GM18907 (cell line): ENCODE data around the gene INPP1.

Experiments used
- ATAC-seq: cut with Tn5 transposase; IDR thresholded peaks from one replicate; pipeline ENCODE4 v1.9.1; 2021; ENCODE audit warnings: mild to moderate bottlenecking, moderate library complexity; ENCODE audit not compliant: unreplicated experiment

Gene INPP1

GRCh38 chr2:190407662-190408537 lies 64.5 kb downstream of the INPP1 start, which contains the start of gene MFSD6:
MFSD6 (plus strand) TSS chr2:190408355; CDS start chr2:190436030, 27,675 bp downstream.
- ATAC-seq, result peak; percentile 65

- ATAC-seq, result peak; percentile 78
These were observed 65.3 kb downstream of the INPP1 start for GRCh38 chr2:190408538-190409271.

- ATAC-seq, result no peak
These were observed 66.2 kb downstream of the INPP1 start for GRCh38 chr2:190409616-190410015.

- ATAC-seq, result no peak
These were observed 66.8 kb downstream of the INPP1 start for GRCh38 chr2:190410166-190410565.

GRCh38 chr2:190412966-190413365 lies 69.6 kb downstream of the INPP1 start:
- no peak for ATAC-seq

- no peak for ATAC-seq
These were observed 70.0 kb downstream of the INPP1 start for GRCh38 chr2:190413421-190413820.

GRCh38 chr2:190415251-190415650 lies 71.9 kb downstream of the INPP1 start:
- no peak for ATAC-seq

GRCh38 chr2:190415794-190416775 lies 72.7 kb downstream of the INPP1 start:
- no peak for ATAC-seq

GRCh38 chr2:190417045-190417842 lies 73.9 kb downstream of the INPP1 start:
- no peak for ATAC-seq

- ATAC-seq, result no peak
These were observed 75.3 kb downstream of the INPP1 start for GRCh38 chr2:190418727-190419126.

GRCh38 chr2:190420801-190421200 lies 77.4 kb downstream of the INPP1 start:
- ATAC-seq, result no peak
